KMS-11 (cell line): Measurements from ENCODE around the gene TNK2.

ENCODE experiments used
- H2AFZ ChIP-seq: fragments of 200-600 bp; sonication (generic); 2 replicates; pipeline ENCODE4 v1.6.1; 2016; ENCODE audit warnings: antibody characterized with exemption, mixed run types, low read depth
- H3K27ac ChIP-seq: fragments of 200-600 bp; sonication (generic); 2 replicates; pipeline ENCODE4 v1.6.1; 2016; ENCODE audit warnings: mild to moderate bottlenecking, mixed run types
- H3K27me3 ChIP-seq: fragments of 200-600 bp; sonication (generic); 2 replicates; pipeline ENCODE4 v1.6.1; 2017; ENCODE audit warnings: mild to moderate bottlenecking, low read depth, mixed run types, moderate library complexity; ENCODE audit not compliant: insufficient read depth
- H3K36me3 ChIP-seq: fragments of 200-600 bp; sonication (generic); 2 replicates; pipeline ENCODE4 v1.6.1; 2017; ENCODE audit warnings: mild to moderate bottlenecking, mixed run types; ENCODE audit not compliant: insufficient read depth
- H3K4me1 ChIP-seq: fragments of 200-600 bp; sonication (generic); 2 replicates; pipeline ENCODE4 v1.6.1; 2016; ENCODE audit warnings: mild to moderate bottlenecking, low read depth, mixed run types; ENCODE audit not compliant: poor library complexity, severe bottlenecking
- H3K4me2 ChIP-seq: fragments of 200-600 bp; sonication (generic); 2 replicates; pipeline ENCODE4 v1.7.0; 2016; ENCODE audit warnings: mild to moderate bottlenecking, mixed run types
- H3K4me3 ChIP-seq: fragments of 200-600 bp; sonication (generic); IDR thresholded peaks from 2 replicates; pipeline ENCODE4 v1.6.1; 2017; ENCODE audit warnings: low read depth, low read length, mixed read lengths; ENCODE audit not compliant: insufficient read depth
- H3K79me2 ChIP-seq: fragments of 200-600 bp; sonication (generic); 2 replicates; pipeline ENCODE4 v1.6.1; 2016; ENCODE audit warnings: low read depth, mixed run types; ENCODE audit not compliant: insufficient read depth
- H3K9ac ChIP-seq: fragments of 200-600 bp; sonication (generic); 2 replicates; pipeline ENCODE4 v1.6.1; 2016; ENCODE audit warnings: mild to moderate bottlenecking, mixed run types
- H4K20me1 ChIP-seq: fragments of 200-600 bp; sonication (generic); 2 replicates; pipeline ENCODE4 v1.6.1; 2016; ENCODE audit warnings: mild to moderate bottlenecking, mixed run types; ENCODE audit not compliant: insufficient read depth
- CTCF ChIP-seq: fragments of 200-600 bp; sonication (generic); conservative IDR thresholded peaks from 2 replicates; pipeline ENCODE4 v1.6.1; 2017; ENCODE audit warnings: low read depth, mild to moderate bottlenecking, antibody characterized with exemption, low read length, moderate library complexity, mixed read lengths

TNK2 gene

GRCh38 chr3:195869413-195870001 lies 38.8 kb downstream of the TNK2 start:
- H3K79me2 ChIP-seq: no peaks in the 10 kb centered on the region
- H3K27me3 ChIP-seq: no peaks in the 10 kb centered on the region
- H3K27ac ChIP-seq: no peak overlapping the region
- H3K4me2 ChIP-seq: no peak overlapping the region
- H3K4me1 ChIP-seq: no peaks in the 10 kb centered on the region
- no peak overlapping the region for H2AFZ ChIP-seq
- H3K36me3 ChIP-seq: no peaks in the 10 kb centered on the region
- no peak for TF ChIP-seq CTCF
- H3K4me3 ChIP-seq: no peak overlapping the region
- no peaks in the 10 kb centered on the region for H4K20me1 ChIP-seq
- no peak overlapping the region for H3K9ac ChIP-seq

GRCh38 chr3:195868866-195869412 lies 39.4 kb downstream of the TNK2 start:
- no peak for TF ChIP-seq CTCF
- H3K27me3 ChIP-seq: no peaks in the 10 kb centered on the region
- no peak overlapping the region for H3K27ac ChIP-seq
- no peak overlapping the region for H3K4me3 ChIP-seq
- H4K20me1 ChIP-seq: no peaks in the 10 kb centered on the region
- no peak overlapping the region for H2AFZ ChIP-seq
- no peaks in the 10 kb centered on the region for H3K4me1 ChIP-seq
- H3K9ac ChIP-seq: no peak overlapping the region
- no peaks in the 10 kb centered on the region for H3K79me2 ChIP-seq
- no peak overlapping the region for H3K4me2 ChIP-seq
- no peaks in the 10 kb centered on the region for H3K36me3 ChIP-seq

- H3K27me3 ChIP-seq: no peaks in the 10 kb centered on the region
- no peak overlapping the region for H3K9ac ChIP-seq
- no peak for TF ChIP-seq CTCF
- no peaks in the 10 kb centered on the region for H3K79me2 ChIP-seq
- H3K4me2 ChIP-seq: no peak overlapping the region
- no peak overlapping the region for H3K27ac ChIP-seq
- H2AFZ ChIP-seq: no peak overlapping the region
- no peaks in the 10 kb centered on the region for H3K36me3 ChIP-seq
- H4K20me1 ChIP-seq: no peaks in the 10 kb centered on the region
- H3K4me1 ChIP-seq: no peaks in the 10 kb centered on the region
- no peak overlapping the region for H3K4me3 ChIP-seq
Observed at GRCh38 chr3:195868336-195868865, 40.0 kb downstream of the TNK2 start.

- no peak overlapping the region for H3K9ac ChIP-seq
- no peak overlapping the region for H3K4me2 ChIP-seq
- no peaks in the 10 kb centered on the region for H3K27me3 ChIP-seq
- no peaks in the 10 kb centered on the region for H3K36me3 ChIP-seq
- no peak overlapping the region for H3K4me3 ChIP-seq
- H3K4me1 ChIP-seq: no peaks in the 10 kb centered on the region
- TF ChIP-seq CTCF: no peak
- no peaks in the 10 kb centered on the region for H3K79me2 ChIP-seq
- H2AFZ ChIP-seq: no peak overlapping the region
- no peak overlapping the region for H3K27ac ChIP-seq
- H4K20me1 ChIP-seq: no peaks in the 10 kb centered on the region
Observed at GRCh38 chr3:195867631-195868335, 40.6 kb downstream of the TNK2 start.
